T-helper 17 cell (primary cell): ENCODE data around the gene DTNB. TPM values are rescaled to one million over a fixed set of nuclear protein-coding genes. Genes with fewer than 3 reads are reported as not detected.
"Not testable (repeated sequence)": the region's sequence is repeated elsewhere in the genome, so short reads cannot be mapped to it uniquely, and the experiment has no call there.

Source experiments
- ATAC-seq: fragments of 150-1000 bp; cut with Tn5 transposase; 2 replicates; pipeline ENCODE4 v1.10.0; 2021; ENCODE audit warnings: mild to moderate bottlenecking, moderate library complexity
- DNase-seq, 3 donors: peaks; one replicate each; pipeline versions ENCODE4 v3.0.0 to v3.0.0-alpha.2; 2020 to 2021
- H3K9me3 ChIP-seq: one replicate; pipeline ENCODE4 v1.7.0; 2013; ENCODE audit warnings: low read length, mild to moderate bottlenecking; ENCODE audit not compliant: control insufficient read depth, poor library complexity, severe bottlenecking
- H3K27ac Mint-ChIP-seq: one replicate; pipeline ENCODE4 v1.8.0; 2022; ENCODE audit warnings: mild to moderate bottlenecking, moderate library complexity, mixed read lengths
- H3K27me3 Mint-ChIP-seq: one replicate; pipeline ENCODE4 v1.8.0; 2022; ENCODE audit warnings: mixed read lengths
- H3K36me3 Mint-ChIP-seq: one replicate; pipeline ENCODE4 v1.8.0; 2022; ENCODE audit warnings: low read depth, mixed read lengths
- H3K4me1 Mint-ChIP-seq: one replicate; pipeline ENCODE4 v1.8.0; 2022; ENCODE audit warnings: mild to moderate bottlenecking, mixed read lengths
- H3K4me3 Mint-ChIP-seq: one replicate; pipeline ENCODE4 v1.8.0; 2022; ENCODE audit warnings: mild to moderate bottlenecking, moderate library complexity, mixed read lengths
- total RNA-seq, 4 donors: library from RNA in 2 of 4; stranded (reverse) in 2 of 4; gene quantifications; one replicate each; pipeline ENCODE4 v1.2.3 and lab custom pipeline; 2022 to 2026

DTNB gene
- total RNA-seq, 2 donors from 2014 or later: 32.3 to 36.3 TPM

DNA sequence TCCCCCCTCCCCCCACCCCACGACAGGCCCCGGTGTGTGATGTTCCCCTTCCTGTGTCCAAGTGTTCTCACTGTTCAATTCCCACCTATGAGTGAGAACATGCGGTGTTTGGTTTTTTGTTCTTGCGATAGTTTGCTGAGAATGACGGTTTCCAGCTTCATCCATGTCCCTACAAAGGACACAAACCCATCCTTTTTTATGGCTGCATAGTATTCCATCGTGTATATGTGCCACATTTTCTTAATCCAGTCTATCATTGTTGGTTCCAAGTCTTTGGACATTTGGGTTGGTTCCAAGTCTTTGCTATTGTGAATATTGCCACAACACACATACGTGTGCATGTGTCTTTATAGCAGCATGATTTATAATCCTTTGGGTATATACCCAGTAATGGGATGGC, 260.0 kb downstream of the DTNB start:
- not testable (repeated sequence) for H3K27ac Mint-ChIP-seq, ATAC-seq, H3K36me3 Mint-ChIP-seq, DNase-seq, H3K9me3 ChIP-seq, H3K27me3 Mint-ChIP-seq, H3K4me3 Mint-ChIP-seq, H3K4me1 Mint-ChIP-seq

- Mint-ChIP-seq H3K36me3 (peaks cover 2% of the 10 kb centered on the region), H3K4me3 (no peak overlapping the region), H3K27ac (no peak overlapping the region), H3K27me3 (no peaks in the 10 kb centered on the region), H3K4me1 (peaks cover 5% of the 10 kb centered on the region)
- no peaks in the 10 kb centered on the region for H3K9me3 ChIP-seq
- DNase-seq (no peak), ATAC-seq (no peak)
Observed at GRCh38 chr2:25411753-25412152, 261.6 kb downstream of the DTNB start.

GRCh38 chr2:25411281-25411680, 262.1 kb downstream of the DTNB start:
- H3K27me3 Mint-ChIP-seq: no peaks in the 10 kb centered on the region
- H3K4me1 Mint-ChIP-seq: peaks cover 3% of the 10 kb centered on the region

DNA sequence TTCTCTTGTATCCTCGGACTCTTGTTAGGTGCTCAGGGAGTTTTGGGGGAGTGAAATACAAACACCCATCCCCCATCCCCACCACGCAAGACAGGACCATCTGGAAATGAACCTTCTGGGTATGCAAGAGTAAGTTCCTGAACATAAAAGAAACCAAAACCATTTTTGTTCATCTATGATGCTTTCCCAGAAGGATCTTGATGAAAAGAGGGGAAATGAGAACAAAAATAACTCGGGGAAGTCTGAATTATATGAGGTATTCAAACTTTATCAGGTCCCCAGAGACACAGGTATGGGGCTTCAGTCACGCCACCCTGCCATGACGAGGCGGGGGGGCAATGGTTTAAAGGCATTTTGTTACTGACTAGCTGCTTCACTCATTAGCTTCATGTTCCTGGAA, 263.0 kb downstream of the DTNB start:
- peaks cover 6% of the 10 kb centered on the region for H3K36me3 Mint-ChIP-seq
- no peak for ATAC-seq
- H3K27me3 Mint-ChIP-seq: no peaks in the 10 kb centered on the region
- no peak overlapping the region for H3K4me3 Mint-ChIP-seq
- H3K27ac Mint-ChIP-seq: no peak overlapping the region
- H3K9me3 ChIP-seq: no peaks in the 10 kb centered on the region
- no peak for DNase-seq
- peaks cover 6% of the 10 kb centered on the region for H3K4me1 Mint-ChIP-seq

More at GRCh38 chr2:25411281-25411680, 262.1 kb downstream of the DTNB start:
- no peaks in the 10 kb centered on the region for H3K9me3 ChIP-seq
- H3K36me3 Mint-ChIP-seq: peaks cover 2% of the 10 kb centered on the region
- H3K27ac Mint-ChIP-seq: no peak overlapping the region
- DNase-seq (no peak), ATAC-seq (no peak)
- H3K4me3 Mint-ChIP-seq: no peak overlapping the region

DNA sequence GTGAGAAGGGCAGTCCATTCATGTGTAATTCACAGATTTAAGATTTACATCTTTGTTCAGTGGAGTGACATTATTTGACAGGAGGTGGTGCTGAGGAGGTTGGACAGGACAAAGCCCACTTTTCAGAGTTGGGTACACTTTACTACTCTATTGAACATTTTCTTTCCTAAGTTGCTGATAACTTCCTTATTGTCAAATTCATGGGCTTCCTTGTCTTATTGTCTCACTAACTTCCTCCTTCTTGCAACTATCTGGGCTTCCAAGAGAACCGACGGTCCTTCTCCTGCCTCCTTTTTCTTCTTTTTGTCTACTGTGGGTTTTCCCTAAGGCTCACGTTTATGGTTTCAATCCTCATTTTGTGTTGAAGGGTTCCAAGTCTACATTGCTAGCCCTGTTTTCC, 263.9 kb downstream of the DTNB start:
- Mint-ChIP-seq H3K4me3 (no peak overlapping the region), H3K27ac (peak overlapping the region; percentile 34), H3K36me3 (peaks cover 6% of the 10 kb centered on the region), H3K4me1 (peaks cover 6% of the 10 kb centered on the region), H3K27me3 (no peaks in the 10 kb centered on the region)
- H3K9me3 ChIP-seq: no peaks in the 10 kb centered on the region
- ATAC-seq (no peak), DNase-seq (no peak)

DNA sequence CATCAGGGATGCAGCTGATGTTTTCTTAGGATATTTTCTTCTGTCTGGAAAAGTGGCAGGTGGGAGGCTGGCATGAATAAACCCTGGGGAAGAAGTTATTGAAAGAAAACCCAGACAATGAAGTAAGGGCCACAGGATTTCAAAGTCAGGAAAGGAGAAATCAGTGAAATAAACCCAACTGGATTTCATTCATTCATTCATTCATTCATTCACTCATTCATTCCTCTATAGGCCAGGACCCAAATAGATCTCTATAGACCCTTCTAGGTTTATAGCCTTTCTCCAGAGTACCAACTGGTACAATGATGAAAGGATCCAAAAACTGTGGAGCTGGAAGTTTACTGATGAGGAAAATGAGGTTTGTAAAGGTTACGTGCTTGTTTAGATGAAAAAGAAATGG, 264.3 kb downstream of the DTNB start:
- Mint-ChIP-seq H3K27ac (peak overlapping the region; percentile 34), H3K27me3 (no peaks in the 10 kb centered on the region), H3K4me1 (peaks cover 9% of the 10 kb centered on the region), H3K36me3 (peaks cover 5% of the 10 kb centered on the region), H3K4me3 (no peak overlapping the region)
- DNase-seq (no peak), ATAC-seq (no peak)
- H3K9me3 ChIP-seq: no peaks in the 10 kb centered on the region

- Mint-ChIP-seq H3K36me3 (peaks cover 4% of the 10 kb centered on the region), H3K4me3 (no peak overlapping the region), H3K27ac (no peak overlapping the region), H3K27me3 (no peaks in the 10 kb centered on the region), H3K4me1 (peaks cover 14% of the 10 kb centered on the region)
- DNase-seq (no peak), ATAC-seq (no peak)
- H3K9me3 ChIP-seq: no peaks in the 10 kb centered on the region
Observed at GRCh38 chr2:25405611-25406295, 267.6 kb downstream of the DTNB start.

DNA sequence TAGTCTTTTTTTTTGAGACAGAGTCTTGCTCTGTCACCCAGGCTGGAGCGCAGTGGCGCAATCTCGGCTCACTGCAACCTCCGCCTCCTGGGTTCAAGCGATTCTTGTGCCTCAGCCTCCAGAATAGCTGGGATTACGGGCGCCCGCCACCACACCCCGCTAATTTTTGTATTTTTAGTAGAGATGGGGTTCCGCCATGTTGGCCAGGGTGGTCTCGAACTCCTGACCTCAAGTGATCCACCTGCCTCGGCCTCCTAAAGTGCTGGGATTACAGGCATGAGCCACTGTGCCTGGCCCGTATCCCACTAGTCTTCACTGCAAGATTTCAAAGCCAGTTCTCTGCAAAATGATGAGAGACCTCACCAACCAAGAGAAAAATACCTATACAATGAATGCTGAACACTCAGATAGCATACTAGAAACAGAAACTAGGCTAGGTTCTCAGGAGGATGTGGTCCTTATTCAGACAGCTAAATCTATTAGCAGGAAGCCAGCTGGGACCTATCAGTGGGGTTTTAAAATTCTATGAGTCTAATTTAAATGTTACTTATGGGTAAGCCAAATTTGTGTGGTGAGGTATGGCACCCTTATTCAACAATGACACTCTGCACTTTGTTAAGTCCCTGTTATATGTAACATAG, 270.1 kb downstream of the DTNB start:
- H3K9me3 ChIP-seq, H3K36me3 Mint-ChIP-seq, H3K27me3 Mint-ChIP-seq, H3K4me3 Mint-ChIP-seq, DNase-seq, H3K27ac Mint-ChIP-seq: not testable (repeated sequence)
- ATAC-seq: peak; percentile 44
- peaks cover 11% of the 10 kb centered on the region for H3K4me1 Mint-ChIP-seq

DNA sequence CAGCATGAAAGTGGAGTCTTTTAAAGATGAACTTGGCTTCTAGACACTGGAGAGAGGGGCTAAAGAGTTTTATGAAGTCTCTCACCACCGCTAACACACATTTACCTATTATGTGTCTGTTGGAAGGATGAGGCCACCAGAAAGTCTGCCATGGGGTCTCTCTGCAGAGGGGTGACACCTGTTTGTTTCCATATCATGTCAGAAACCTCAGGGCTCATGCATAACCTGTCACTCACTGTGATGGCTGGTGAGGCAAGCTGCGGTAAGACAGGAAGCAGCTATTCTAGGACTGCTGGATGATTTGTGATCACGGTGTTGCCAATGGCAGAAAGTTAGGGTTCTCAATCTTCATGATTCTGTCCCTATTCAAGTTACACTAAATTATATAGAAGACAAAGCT, 270.9 kb downstream of the DTNB start:
- H3K4me1 Mint-ChIP-seq: peaks cover 11% of the 10 kb centered on the region
- H3K36me3 Mint-ChIP-seq: peaks cover 4% of the 10 kb centered on the region
- no peaks in the 10 kb centered on the region for H3K27me3 Mint-ChIP-seq
- no peak overlapping the region for H3K4me3 Mint-ChIP-seq
- H3K9me3 ChIP-seq: no peaks in the 10 kb centered on the region
- peak; percentile 23 for ATAC-seq
- no peak for DNase-seq
- H3K27ac Mint-ChIP-seq: no peak overlapping the region

DNA sequence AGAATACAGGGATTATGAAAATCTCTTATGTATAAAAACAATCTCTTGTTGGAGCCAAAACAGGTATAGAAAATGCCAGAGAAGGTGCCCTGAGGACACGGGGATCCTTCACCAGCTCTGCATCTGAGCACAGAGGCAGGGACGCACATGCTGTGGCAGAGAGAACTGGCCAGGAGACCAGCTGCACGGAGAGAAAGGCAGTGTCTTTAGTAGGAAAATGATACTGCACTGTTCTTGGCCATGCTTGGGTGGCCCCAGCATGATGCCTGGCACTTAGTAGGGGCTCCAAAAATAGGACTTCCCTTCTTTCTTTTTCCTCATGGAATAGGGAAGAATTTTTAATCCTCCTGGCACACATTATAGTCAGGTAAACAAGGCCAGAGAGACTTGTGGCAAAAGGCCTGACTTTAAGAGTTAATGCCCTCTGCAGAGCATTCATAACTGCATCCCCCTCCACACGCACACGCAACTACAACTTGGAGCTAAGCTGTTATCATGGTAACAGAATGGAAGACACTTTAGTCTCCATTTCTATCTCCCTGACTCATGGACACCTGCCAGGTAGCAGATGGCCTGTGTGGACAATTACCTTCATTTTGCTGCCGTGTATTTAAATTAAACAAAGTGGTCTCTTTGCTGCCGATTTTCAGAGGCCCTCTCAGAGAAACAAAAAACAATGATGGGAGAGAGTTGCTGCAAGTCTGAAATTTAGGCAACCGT, 271.9 kb downstream of the DTNB start:
- H3K4me1 Mint-ChIP-seq: peaks cover 13% of the 10 kb centered on the region
- no peaks in the 10 kb centered on the region for H3K9me3 ChIP-seq
- peaks cover 4% of the 10 kb centered on the region for H3K36me3 Mint-ChIP-seq
- no peak overlapping the region for H3K27ac Mint-ChIP-seq
- ATAC-seq (no peak), DNase-seq (no peak)
- no peaks in the 10 kb centered on the region for H3K27me3 Mint-ChIP-seq
- no peak overlapping the region for H3K4me3 Mint-ChIP-seq

- Mint-ChIP-seq H3K4me1 (peaks cover 11% of the 10 kb centered on the region), H3K4me3 (no peak overlapping the region), H3K36me3 (peaks cover 2% of the 10 kb centered on the region), H3K27ac (no peak overlapping the region), H3K27me3 (no peaks in the 10 kb centered on the region)
- ATAC-seq: no peak
- H3K9me3 ChIP-seq: no peaks in the 10 kb centered on the region
- DNase-seq: no peak
Observed at GRCh38 chr2:25400576-25401216, 272.7 kb downstream of the DTNB start.

GRCh38 chr2:25400169-25400568, 273.2 kb downstream of the DTNB start:
- DNase-seq: no peak
- Mint-ChIP-seq H3K27me3 (no peaks in the 10 kb centered on the region), H3K4me3 (no peak overlapping the region), H3K27ac (no peak overlapping the region), H3K4me1 (peaks cover 10% of the 10 kb centered on the region), H3K36me3 (no peaks in the 10 kb centered on the region)
- ATAC-seq: no peak
- no peaks in the 10 kb centered on the region for H3K9me3 ChIP-seq

DNA sequence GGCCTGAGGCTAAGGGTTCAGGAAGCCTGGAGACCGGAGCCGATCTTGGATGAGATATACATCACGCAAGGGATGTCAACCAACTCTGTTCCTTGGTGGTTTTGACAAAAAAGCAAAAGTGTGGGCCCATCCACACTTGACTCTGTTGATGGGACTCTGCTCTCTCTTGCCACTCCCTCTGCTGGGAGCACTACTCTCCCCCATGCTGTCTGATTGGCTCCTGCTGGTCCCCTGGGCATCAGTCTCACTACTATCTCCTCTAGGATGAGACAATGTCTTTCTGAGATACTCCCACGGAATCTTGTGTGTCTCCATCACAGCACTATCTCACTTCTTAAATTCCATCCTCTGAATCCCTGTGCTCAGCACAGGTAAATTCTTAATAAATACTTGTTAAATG, 274.8 kb downstream of the DTNB start:
- no peak for DNase-seq
- Mint-ChIP-seq H3K36me3 (no peaks in the 10 kb centered on the region), H3K4me3 (no peak overlapping the region), H3K27ac (no peak overlapping the region), H3K4me1 (peaks cover 6% of the 10 kb centered on the region), H3K27me3 (no peaks in the 10 kb centered on the region)
- no peak for ATAC-seq
- no peaks in the 10 kb centered on the region for H3K9me3 ChIP-seq
